ENCODE data around the gene GRIK2. TPM values are rescaled to one million over a fixed set of nuclear protein-coding genes. Genes with fewer than 3 reads are reported as not detected.

Gene GRIK2
- total RNA-seq, 1 experiment from 2014 or later, result 0.70 TPM

DNA sequence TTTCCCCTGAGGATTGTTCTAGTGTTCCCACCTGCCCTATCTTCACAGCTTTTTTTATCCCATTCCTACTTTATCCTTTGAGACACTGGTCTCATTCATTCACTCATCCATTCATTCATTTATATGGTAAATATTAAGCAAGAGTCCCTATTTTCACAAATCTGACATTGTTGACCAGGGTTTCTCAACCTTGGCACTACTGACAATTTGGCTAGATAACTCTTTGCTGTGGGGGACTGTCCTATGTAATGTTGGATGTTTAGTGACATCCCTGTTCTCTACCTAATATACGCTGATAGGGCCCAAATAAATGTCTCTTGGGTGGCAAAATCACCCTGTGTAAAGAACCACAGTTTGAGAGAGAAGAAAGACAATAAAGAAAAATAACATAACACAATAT, 345.0 kb downstream of the GRIK2 start:
- Histone ChIP-seq H2BK12ac (ENCODE audit: insufficient read length, low read depth, low read length) (no peak overlapping the region), H3K79me2 (ENCODE audit: insufficient read depth, low read length) (no peaks in the 10 kb centered on the region), H4K8ac (replicated peaks; ENCODE audit: insufficient read length, low read depth, low read length) (no peak overlapping the region), H3K56ac (ENCODE audit: insufficient read length, low read depth, low read length) (no peak overlapping the region), H3K79me1 (ENCODE audit: insufficient read depth, low read depth, low read length, poor library complexity, severe bottlenecking) (no peaks in the 10 kb centered on the region), H2BK5ac (ENCODE audit: insufficient read length, low read length) (no peak overlapping the region), H3K9me3 (ENCODE audit: control insufficient read depth, low read depth, low read length) (peaks cover 12% of the 10 kb centered on the region), H3K4me1 (ENCODE audit: insufficient read depth, low read length) (peaks cover 7% of the 10 kb centered on the region), H3K4me2 (ENCODE audit: insufficient read depth, insufficient read length, low read length) (no peak overlapping the region), H3K4ac (ENCODE audit: low read depth, low read length) (no peak overlapping the region), H2AFZ (ENCODE audit: low read length) (no peak overlapping the region), H3K9ac (ENCODE audit: extremely low read depth, insufficient read length, low read length) (no peak overlapping the region), H3K23me2 (ENCODE audit: insufficient read length, low read depth, low read length, poor library complexity, severe bottlenecking) (no peaks in the 10 kb centered on the region), H3K18ac (ENCODE audit: insufficient read length, low read depth, low read length) (no peak overlapping the region), H4K91ac (ENCODE audit: insufficient read length, low read depth, low read length) (no peak overlapping the region), H3K23ac (ENCODE audit: insufficient read length, low read depth, low read length) (no peak overlapping the region), H3K27ac (ENCODE audit: insufficient read length, low read depth, low read length) (no peak overlapping the region), H3T11ph (ENCODE audit: low read length) (no peak overlapping the region), H2BK120ac (ENCODE audit: low read depth, low read length, poor library complexity, severe bottlenecking) (no peak overlapping the region), H2BK15ac (ENCODE audit: low read depth, low read length) (no peak overlapping the region), H3K27me3 (ENCODE audit: insufficient read depth, low read length) (no peaks in the 10 kb centered on the region), H3K14ac (ENCODE audit: insufficient read depth, low read length) (no peak overlapping the region), H2BK20ac (ENCODE audit: low read depth, low read length, poor library complexity, severe bottlenecking) (no peak overlapping the region), H2AK5ac (ENCODE audit: insufficient read length, low read length) (no peak overlapping the region), H4K5ac (ENCODE audit: insufficient read length, low read depth, low read length) (no peak overlapping the region), H4K20me1 (ENCODE audit: control insufficient read depth, insufficient read depth, insufficient read length) (no peaks in the 10 kb centered on the region)
- peaks cover 27 to 32% of the 10 kb centered on the region in 2 experiments for H3K4me1 Mint-ChIP-seq
- DNase-seq, result no peak
- H3K9me3 Mint-ChIP-seq, result peaks cover 27 to 34% of the 10 kb centered on the region in 2 experiments
- TF ChIP-seq, protein P1, sequence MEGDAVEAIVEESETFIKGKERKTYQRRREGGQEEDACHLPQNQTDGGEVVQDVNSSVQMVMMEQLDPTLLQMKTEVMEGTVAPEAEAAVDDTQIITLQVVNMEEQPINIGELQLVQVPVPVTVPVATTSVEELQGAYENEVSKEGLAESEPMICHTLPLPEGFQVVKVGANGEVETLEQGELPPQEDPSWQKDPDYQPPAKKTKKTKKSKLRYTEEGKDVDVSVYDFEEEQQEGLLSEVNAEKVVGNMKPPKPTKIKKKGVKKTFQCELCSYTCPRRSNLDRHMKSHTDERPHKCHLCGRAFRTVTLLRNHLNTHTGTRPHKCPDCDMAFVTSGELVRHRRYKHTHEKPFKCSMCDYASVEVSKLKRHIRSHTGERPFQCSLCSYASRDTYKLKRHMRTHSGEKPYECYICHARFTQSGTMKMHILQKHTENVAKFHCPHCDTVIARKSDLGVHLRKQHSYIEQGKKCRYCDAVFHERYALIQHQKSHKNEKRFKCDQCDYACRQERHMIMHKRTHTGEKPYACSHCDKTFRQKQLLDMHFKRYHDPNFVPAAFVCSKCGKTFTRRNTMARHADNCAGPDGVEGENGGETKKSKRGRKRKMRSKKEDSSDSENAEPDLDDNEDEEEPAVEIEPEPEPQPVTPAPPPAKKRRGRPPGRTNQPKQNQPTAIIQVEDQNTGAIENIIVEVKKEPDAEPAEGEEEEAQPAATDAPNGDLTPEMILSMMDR (conservative IDR thresholded peaks at IDR 0.05), result no peak
- no peak overlapping the region for H3K4me3 Mint-ChIP-seq
- H3K27ac Mint-ChIP-seq, result no peak overlapping the region
- H3K27me3 Mint-ChIP-seq (ENCODE audit: low read depth), result peaks cover 2% of the 10 kb centered on the region; the same call in 1 of the 2 replicates
- peaks cover 26 to 38% (median 33%) of the 10 kb centered on the region in 3 experiments for H3K36me3 Mint-ChIP-seq (ENCODE audit: insufficient read depth in 1 of 3, low read depth in 3 of 3)
- no CpG with 5 or more reads among the region's 1 CpG for WGBS (ENCODE audit: extremely low coverage, insufficient read length, low lambda C conversion rate)

Data from H9 (cell line).